PC-3 (cell line): ENCODE results near the gene DLGAP1.

ENCODE experiments used
- EZH2 ChIP-seq: fragments of 300-600 bp; sonication (generic); IDR thresholded peaks from one replicate; pipeline ENCODE4 v1.6.1; 2017; ENCODE audit warnings: antibody characterized with exemption, mild to moderate bottlenecking, low read length; ENCODE audit not compliant: unreplicated experiment
- EZH2phosphoT487 ChIP-seq: fragments of 300-600 bp; sonication (generic); IDR thresholded peaks from 2 replicates; pipeline ENCODE4 v1.6.1; 2018; ENCODE audit warnings: mild to moderate bottlenecking, antibody characterized with exemption, low read length, borderline replicate concordance
- TF ChIP-seq, protein P1 (sequence below): fragments of 300-600 bp; sonication (generic); conservative IDR thresholded peaks from 2 replicates; pipeline ENCODE4 v1.5.1; 2017; ENCODE audit warnings: antibody characterized with exemption, low read depth, mild to moderate bottlenecking, low read length

DNA sequence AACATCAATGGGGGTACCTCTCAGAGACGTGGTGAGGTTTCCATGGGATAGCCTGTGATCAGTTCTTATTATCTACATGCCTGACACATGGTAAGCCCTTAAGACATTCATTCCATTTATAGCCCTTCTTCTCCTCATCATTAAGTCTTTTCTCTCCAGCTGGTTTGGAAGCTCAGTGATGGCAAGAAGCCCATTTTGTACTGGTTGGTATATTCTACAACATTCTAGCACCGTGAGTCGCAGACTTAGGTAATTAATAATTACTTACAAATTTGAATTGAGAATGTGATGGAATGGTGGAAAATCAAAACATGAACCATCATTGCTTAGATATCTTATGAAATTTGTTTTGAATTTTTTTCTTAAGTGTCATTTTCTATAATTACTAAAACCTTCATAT lies 472.6 kb downstream of the DLGAP1 start:
- TF ChIP-seq, protein P1, sequence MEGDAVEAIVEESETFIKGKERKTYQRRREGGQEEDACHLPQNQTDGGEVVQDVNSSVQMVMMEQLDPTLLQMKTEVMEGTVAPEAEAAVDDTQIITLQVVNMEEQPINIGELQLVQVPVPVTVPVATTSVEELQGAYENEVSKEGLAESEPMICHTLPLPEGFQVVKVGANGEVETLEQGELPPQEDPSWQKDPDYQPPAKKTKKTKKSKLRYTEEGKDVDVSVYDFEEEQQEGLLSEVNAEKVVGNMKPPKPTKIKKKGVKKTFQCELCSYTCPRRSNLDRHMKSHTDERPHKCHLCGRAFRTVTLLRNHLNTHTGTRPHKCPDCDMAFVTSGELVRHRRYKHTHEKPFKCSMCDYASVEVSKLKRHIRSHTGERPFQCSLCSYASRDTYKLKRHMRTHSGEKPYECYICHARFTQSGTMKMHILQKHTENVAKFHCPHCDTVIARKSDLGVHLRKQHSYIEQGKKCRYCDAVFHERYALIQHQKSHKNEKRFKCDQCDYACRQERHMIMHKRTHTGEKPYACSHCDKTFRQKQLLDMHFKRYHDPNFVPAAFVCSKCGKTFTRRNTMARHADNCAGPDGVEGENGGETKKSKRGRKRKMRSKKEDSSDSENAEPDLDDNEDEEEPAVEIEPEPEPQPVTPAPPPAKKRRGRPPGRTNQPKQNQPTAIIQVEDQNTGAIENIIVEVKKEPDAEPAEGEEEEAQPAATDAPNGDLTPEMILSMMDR: no peak
- TF ChIP-seq EZH2phosphoT487 (no peak), EZH2 (no peak)
